Mesenchymal stem cell (in vitro differentiated cells and primary cell): ENCODE measurements around the gene INPPL1.

Experiments
- DNase-seq: peaks from one replicate; pipeline ENCODE4 v3.0.0-alpha.2; 2013
- H2AFZ ChIP-seq: one replicate; pipeline ENCODE4 v1.6.1; 2013; ENCODE audit warnings: low read depth, mild to moderate bottlenecking, control low read depth, inconsistent platforms, low read length, moderate library complexity
- H2AK5ac ChIP-seq: 2 replicates; pipeline ENCODE4 v1.6.1; 2013; ENCODE audit warnings: low read length, moderate library complexity, mild to moderate bottlenecking, inconsistent platforms; ENCODE audit not compliant: severe bottlenecking
- H2BK120ac ChIP-seq: one replicate; pipeline ENCODE4 v1.6.1; 2013; ENCODE audit warnings: low read depth, mild to moderate bottlenecking, inconsistent platforms, low read length, moderate library complexity
- H2BK12ac ChIP-seq, 2 experiments: one replicate each; pipeline ENCODE4 v1.6.1; 2013; ENCODE audit warnings: inconsistent platforms in 2 of 2, low read length in 2 of 2, mild to moderate bottlenecking in 2 of 2, moderate library complexity in 2 of 2, control low read depth in 1 of 2
- H2BK15ac ChIP-seq: one replicate; pipeline ENCODE4 v1.6.1; 2013; ENCODE audit warnings: mild to moderate bottlenecking, low read depth, inconsistent platforms; ENCODE audit not compliant: poor library complexity, severe bottlenecking
- H2BK5ac ChIP-seq: 2 replicates; pipeline ENCODE4 v1.6.1; 2013; ENCODE audit warnings: low read depth, mild to moderate bottlenecking, low read length, control low read depth, inconsistent platforms; ENCODE audit not compliant: poor library complexity, severe bottlenecking
- H3K14ac ChIP-seq, 2 experiments: one replicate each; pipeline ENCODE4 v1.6.1; 2013; ENCODE audit warnings: inconsistent platforms in 2 of 2, low read length in 2 of 2, control low read depth in 1 of 2, mild to moderate bottlenecking in 1 of 2, moderate library complexity in 1 of 2
- H3K18ac ChIP-seq, 2 experiments: one replicate each; pipeline ENCODE4 v1.6.1; 2013; ENCODE audit warnings: inconsistent platforms in 2 of 2, low read length in 2 of 2, control low read depth in 1 of 2, low read depth in 1 of 2, mild to moderate bottlenecking in 1 of 2
- H3K23ac ChIP-seq, 2 experiments: one replicate each; pipeline ENCODE4 v1.6.1; 2013; ENCODE audit warnings: inconsistent platforms in 2 of 2, low read length in 2 of 2, mild to moderate bottlenecking in 2 of 2, moderate library complexity in 2 of 2, control low read depth in 1 of 2
- H3K27ac ChIP-seq: 2 replicates; pipeline ENCODE4 v1.5.1; 2013; ENCODE audit warnings: mild to moderate bottlenecking, moderate library complexity, low read length, control low read depth, inconsistent platforms; ENCODE audit not compliant: poor library complexity, severe bottlenecking
- H3K27me3 ChIP-seq, 2 experiments: 2 replicates each; pipeline versions ENCODE4 v1.6.1 to v1.7.0; 2013; ENCODE audit warnings: low read length in 2 of 2, mild to moderate bottlenecking in 2 of 2, moderate library complexity in 2 of 2, control low read depth in 1 of 2, inconsistent platforms in 1 of 2; ENCODE audit not compliant: control insufficient read depth in 1 of 2, insufficient read depth in 1 of 2
- H3K36me3 ChIP-seq, 2 experiments: 2 replicates each; pipeline versions ENCODE4 v1.6.1 to v1.7.0; 2013; ENCODE audit warnings: low read length in 2 of 2, control low read depth in 1 of 2, inconsistent platforms in 1 of 2, low read depth in 1 of 2, mild to moderate bottlenecking in 1 of 2; ENCODE audit not compliant: insufficient read depth in 2 of 2, control insufficient read depth in 1 of 2
- H3K4ac ChIP-seq, 2 experiments: one replicate each; pipeline ENCODE4 v1.6.1; 2013; ENCODE audit warnings: inconsistent platforms in 2 of 2, low read length in 2 of 2, mild to moderate bottlenecking in 2 of 2, moderate library complexity in 2 of 2, control low read depth in 1 of 2, low read depth in 1 of 2
- H3K4me1 ChIP-seq: 2 replicates; pipeline ENCODE4 v1.6.1; 2013; ENCODE audit warnings: low read depth, low read length, control low read depth; ENCODE audit not compliant: control insufficient read depth, insufficient read depth
- H3K4me2 ChIP-seq: 2 replicates; pipeline ENCODE4 v1.6.1; 2013; ENCODE audit warnings: low read length, mild to moderate bottlenecking, inconsistent platforms; ENCODE audit not compliant: poor library complexity, severe bottlenecking
- H3K4me3 ChIP-seq, 2 experiments: 2 replicates each; pipeline versions ENCODE4 v1.5.1 to v1.7.0; 2013; ENCODE audit warnings: low read length in 2 of 2, mild to moderate bottlenecking in 2 of 2, control low read depth in 1 of 2, low read depth in 1 of 2; ENCODE audit not compliant: insufficient read depth in 1 of 2
- H3K79me1 ChIP-seq: replicated peaks from 2 replicates; pipeline ENCODE4 v1.6.1; 2013; ENCODE audit warnings: mild to moderate bottlenecking, control low read depth, low read length, inconsistent platforms; ENCODE audit not compliant: poor library complexity, severe bottlenecking
- H3K9ac ChIP-seq: 2 replicates; pipeline ENCODE4 v1.7.0; 2013; ENCODE audit warnings: mild to moderate bottlenecking, low read length, moderate library complexity
- H3K9me3 ChIP-seq: 2 replicates; pipeline ENCODE4 v1.7.0; 2013; ENCODE audit warnings: mild to moderate bottlenecking, low read length; ENCODE audit not compliant: control insufficient read depth
- H4K8ac ChIP-seq: one replicate; pipeline ENCODE4 v1.6.1; 2013; ENCODE audit warnings: inconsistent platforms, mild to moderate bottlenecking, low read length, moderate library complexity
- H4K91ac ChIP-seq: one replicate; pipeline ENCODE4 v1.6.1; 2013; ENCODE audit warnings: mild to moderate bottlenecking, low read length, inconsistent platforms
- WGBS: methylation state at CpG from one replicate; pipeline ENCODE4 v1.1.7; 2013; ENCODE audit warnings: mixed read lengths; 5-methylcytosine and 5-hydroxymethylcytosine counted together

Gene INPPL1

GRCh38 chr11:72236083-72236697, 11.6 kb downstream of the INPPL1 start:
- H2BK120ac ChIP-seq = no peak overlapping the region
- no peak overlapping the region for H2BK15ac ChIP-seq
- DNase-seq = peak; percentile 72
- peaks cover 9 to 16% of the 10 kb centered on the region in 2 experiments for H3K27me3 ChIP-seq
- no peak overlapping the region for H2AFZ ChIP-seq
- H2AK5ac ChIP-seq = no peak overlapping the region
- H3K79me1 ChIP-seq = peaks cover 33% of the 10 kb centered on the region
- peaks cover 32% of the 10 kb centered on the region for H3K4me1 ChIP-seq
- H3K18ac ChIP-seq = no peak overlapping the region
- no peak overlapping the region for H4K8ac ChIP-seq
- H3K27ac ChIP-seq = no peak overlapping the region
- no peak overlapping the region for H3K4ac ChIP-seq
- H4K91ac ChIP-seq = no peak overlapping the region
- no peak overlapping the region for H3K23ac ChIP-seq
- peaks cover 71 to 74% of the 10 kb centered on the region in 2 experiments for H3K36me3 ChIP-seq
- H3K9me3 ChIP-seq = no peaks in the 10 kb centered on the region
- no peak overlapping the region for H3K4me2 ChIP-seq
- H3K14ac ChIP-seq = no peak overlapping the region
- H3K9ac ChIP-seq = no peak overlapping the region
- H2BK5ac ChIP-seq = no peak overlapping the region
- no peak overlapping the region for H2BK12ac ChIP-seq
- no peak overlapping the region for H3K4me3 ChIP-seq
- 83% methylated on average over 4 of the region's 4 CpGs for WGBS

GRCh38 chr11:72236774-72237111, 12.2 kb downstream of the INPPL1 start:
- Histone ChIP-seq H2AK5ac (no peak overlapping the region), H2BK5ac (no peak overlapping the region), H3K79me1 (peaks cover 28% of the 10 kb centered on the region), H3K23ac (no peak overlapping the region), H3K9me3 (no peaks in the 10 kb centered on the region), H3K4ac (no peak overlapping the region), H3K27me3 (peaks cover 12 to 21% of the 10 kb centered on the region in 2 experiments), H3K18ac (no peak overlapping the region), H3K4me3 (no peak overlapping the region), H4K91ac (no peak overlapping the region), H4K8ac (no peak overlapping the region), H3K4me1 (peaks cover 32% of the 10 kb centered on the region), H2BK15ac (no peak overlapping the region), H3K4me2 (no peak overlapping the region), H3K36me3 (peaks cover 66 to 69% of the 10 kb centered on the region in 2 experiments), H3K27ac (no peak overlapping the region), H3K14ac (no peak overlapping the region), H2BK120ac (no peak overlapping the region), H2AFZ (no peak overlapping the region), H2BK12ac (no peak overlapping the region), H3K9ac (no peak overlapping the region)
- no peak for DNase-seq
- 82% methylated on average over 2 of the region's 2 CpGs for WGBS

- no peak overlapping the region for H3K4ac ChIP-seq
- H3K36me3 ChIP-seq = peaks cover 60 to 63% of the 10 kb centered on the region in 2 experiments
- no peak overlapping the region for H2AFZ ChIP-seq
- H3K4me2 ChIP-seq = no peak overlapping the region
- H3K18ac ChIP-seq = no peak overlapping the region
- no peak overlapping the region for H2AK5ac ChIP-seq
- no peak overlapping the region for H3K23ac ChIP-seq
- H3K79me1 ChIP-seq = peaks cover 24% of the 10 kb centered on the region
- no peak overlapping the region for H2BK120ac ChIP-seq
- peaks cover 18 to 27% of the 10 kb centered on the region in 2 experiments for H3K27me3 ChIP-seq
- no peak overlapping the region for H3K27ac ChIP-seq
- H3K9me3 ChIP-seq = no peaks in the 10 kb centered on the region
- no peak overlapping the region for H2BK12ac ChIP-seq
- DNase-seq = no peak
- 92% methylated on average over 14 of the region's 22 CpGs for WGBS
- H2BK5ac ChIP-seq = no peak overlapping the region
- no peak overlapping the region for H4K91ac ChIP-seq
- no peak overlapping the region for H2BK15ac ChIP-seq
- peaks cover 32% of the 10 kb centered on the region for H3K4me1 ChIP-seq
- H4K8ac ChIP-seq = no peak overlapping the region
- H3K4me3 ChIP-seq = no peak overlapping the region
- no peak overlapping the region for H3K9ac ChIP-seq
- no peak overlapping the region for H3K14ac ChIP-seq
Observed at GRCh38 chr11:72237112-72237931, 12.8 kb downstream of the INPPL1 start.

GRCh38 chr11:72238040-72238450, 13.5 kb downstream of the INPPL1 start:
- H3K4me3 ChIP-seq = no peak overlapping the region
- no peak overlapping the region for H2BK120ac ChIP-seq
- H2BK15ac ChIP-seq = no peak overlapping the region
- H2AFZ ChIP-seq = no peak overlapping the region
- no peak overlapping the region for H3K14ac ChIP-seq
- no peak overlapping the region for H4K91ac ChIP-seq
- H3K4me1 ChIP-seq = peaks cover 32% of the 10 kb centered on the region
- H2BK5ac ChIP-seq = no peak overlapping the region
- no peak overlapping the region for H3K23ac ChIP-seq
- no peak overlapping the region for H3K18ac ChIP-seq
- no peak overlapping the region for H3K4me2 ChIP-seq
- peaks cover 23 to 34% of the 10 kb centered on the region in 2 experiments for H3K27me3 ChIP-seq
- H3K9ac ChIP-seq = no peak overlapping the region
- H3K36me3 ChIP-seq = peaks cover 53 to 56% of the 10 kb centered on the region in 2 experiments
- H2BK12ac ChIP-seq = no peak overlapping the region
- H3K27ac ChIP-seq = no peak overlapping the region
- no peak overlapping the region for H3K4ac ChIP-seq
- no peaks in the 10 kb centered on the region for H3K9me3 ChIP-seq
- 47% methylated on average over 13 of the region's 16 CpGs for WGBS
- H4K8ac ChIP-seq = no peak overlapping the region
- no peak overlapping the region for H2AK5ac ChIP-seq
- DNase-seq = peak; percentile 72
- peaks cover 17% of the 10 kb centered on the region for H3K79me1 ChIP-seq
